ENCODE results near the gene PTAFR.

Gene PTAFR

GRCh38 chr1:28147264-28148094 lies 29.0 kb downstream of the PTAFR start:
- Histone ChIP-seq H3K36me3 (ENCODE audit: low read depth) (0 out of 2 replicates have a peak, but pooled peaks cover 5% of the 10 kb centered on the region), H3K27ac (ENCODE audit: poor library complexity, severe bottlenecking) (no peak overlapping the region), H3K4me1 (ENCODE audit: insufficient read depth, poor library complexity, severe bottlenecking) (peaks cover 8% of the 10 kb centered on the region), H3K27me3 (ENCODE audit: insufficient read depth, poor library complexity, severe bottlenecking) (no peaks in the 10 kb centered on the region), H3K4me3 (ENCODE audit: severe bottlenecking) (no peak overlapping the region), H3K9me3 (ENCODE audit: severe bottlenecking) (no peaks in the 10 kb centered on the region)
- ATAC-seq (ENCODE audit: low read depth), result peak; percentile 30
- no peak for TF ChIP-seq CTCF (IDR thresholded peaks at IDR 0.05; ENCODE audit: poor library complexity, severe bottlenecking)
- DNase-seq (ENCODE audit: low spot score), result no peak

- Histone ChIP-seq H3K27ac (ENCODE audit: poor library complexity, severe bottlenecking) (no peak overlapping the region), H3K27me3 (ENCODE audit: insufficient read depth, poor library complexity, severe bottlenecking) (no peaks in the 10 kb centered on the region), H3K4me1 (ENCODE audit: insufficient read depth, poor library complexity, severe bottlenecking) (peaks cover 8% of the 10 kb centered on the region), H3K4me3 (ENCODE audit: severe bottlenecking) (no peak overlapping the region), H3K9me3 (ENCODE audit: severe bottlenecking) (no peaks in the 10 kb centered on the region), H3K36me3 (ENCODE audit: low read depth) (0 out of 2 replicates have a peak, but pooled peaks cover 3% of the 10 kb centered on the region)
- TF ChIP-seq CTCF (IDR thresholded peaks at IDR 0.05; ENCODE audit: poor library complexity, severe bottlenecking), result no peak
- DNase-seq (ENCODE audit: low spot score), result no peak
- ATAC-seq (ENCODE audit: low read depth), result no peak
Measured at GRCh38 chr1:28145728-28146127, 30.8 kb downstream of the PTAFR start.

GRCh38 chr1:28144203-28145135 lies 32.0 kb downstream of the PTAFR start:
- Histone ChIP-seq H3K27me3 (ENCODE audit: insufficient read depth, poor library complexity, severe bottlenecking) (no peaks in the 10 kb centered on the region), H3K9me3 (ENCODE audit: severe bottlenecking) (no peaks in the 10 kb centered on the region), H3K4me1 (ENCODE audit: insufficient read depth, poor library complexity, severe bottlenecking) (peaks cover 8% of the 10 kb centered on the region), H3K27ac (ENCODE audit: poor library complexity, severe bottlenecking) (no peak overlapping the region), H3K36me3 (ENCODE audit: low read depth) (no peaks in the 10 kb centered on the region), H3K4me3 (ENCODE audit: severe bottlenecking) (no peak overlapping the region)
- no peak for TF ChIP-seq CTCF (IDR thresholded peaks at IDR 0.05; ENCODE audit: poor library complexity, severe bottlenecking)
- DNase-seq (ENCODE audit: low spot score) (no peak), ATAC-seq (ENCODE audit: low read depth) (peak; percentile 84)

GRCh38 chr1:28143496-28144202 lies 32.8 kb downstream of the PTAFR start:
- Histone ChIP-seq H3K4me3 (ENCODE audit: severe bottlenecking) (no peak overlapping the region), H3K9me3 (ENCODE audit: severe bottlenecking) (no peaks in the 10 kb centered on the region), H3K4me1 (ENCODE audit: insufficient read depth, poor library complexity, severe bottlenecking) (peaks cover 8% of the 10 kb centered on the region), H3K27me3 (ENCODE audit: insufficient read depth, poor library complexity, severe bottlenecking) (no peaks in the 10 kb centered on the region), H3K36me3 (ENCODE audit: low read depth) (no peaks in the 10 kb centered on the region), H3K27ac (ENCODE audit: poor library complexity, severe bottlenecking) (no peak overlapping the region)
- DNase-seq (ENCODE audit: low spot score) (no peak), ATAC-seq (ENCODE audit: low read depth) (no peak)
- TF ChIP-seq CTCF (IDR thresholded peaks at IDR 0.05; ENCODE audit: poor library complexity, severe bottlenecking), result no peak
